ENCODE data around the gene MELK. TPM values are rescaled to one million over a fixed set of nuclear protein-coding genes. Genes with fewer than 3 reads are reported as not detected.
A peak's percentile ranks its signal among the peaks of the same experiment; 100 is the strongest.

MELK gene
- total and polyA plus RNA-seq, 2 of the 4 experiments (the other 2 are of a cell fraction), result 20.8 to 27.4 TPM

DNA sequence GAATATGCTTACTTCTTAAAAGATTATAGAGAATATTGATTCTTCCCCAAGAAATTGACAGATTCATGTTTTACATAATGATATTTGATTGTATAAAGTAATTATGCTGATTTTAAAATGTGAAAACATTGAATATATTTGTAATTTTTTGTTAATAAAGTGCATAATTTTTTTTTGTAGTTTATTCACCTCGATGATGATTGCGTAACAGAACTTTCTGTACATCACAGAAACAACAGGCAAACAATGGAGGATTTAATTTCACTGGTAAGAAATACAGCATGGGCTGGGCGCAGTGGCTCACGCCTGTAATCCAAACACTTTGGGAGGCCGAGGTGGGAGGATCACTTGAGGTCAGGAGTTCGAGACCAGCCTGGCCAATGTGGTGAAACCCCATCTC is 70.1 kb downstream of the MELK start:
- Histone ChIP-seq H3K14ac (replicated peaks; ENCODE audit: low read depth, low read length) (no peak overlapping the region), H2BK15ac (ENCODE audit: low read depth, low read length) (no peak overlapping the region), H3K27ac (ENCODE audit: insufficient read depth, low read length) (no peak overlapping the region), H3K9ac (ENCODE audit: low read depth, low read length) (no peak overlapping the region), H3K18ac (ENCODE audit: low read depth, low read length) (no peak overlapping the region), H3K79me1 (ENCODE audit: low read depth in 1 of 2, low read length in 2 of 2) (peaks cover 8 to 16% of the 10 kb centered on the region in 2 experiments), H4K5ac (ENCODE audit: low read depth, low read length) (no peak overlapping the region), H2BK20ac (ENCODE audit: low read depth, low read length) (no peak overlapping the region), H2AK9ac (replicated peaks; ENCODE audit: low read depth, low read length, poor library complexity) (no peak overlapping the region), H2BK5ac (ENCODE audit: low read depth, low read length, poor library complexity, severe bottlenecking) (no peak overlapping the region), H3K4me3 (ENCODE audit: insufficient read depth, low read depth, low read length) (no peak overlapping the region), H2BK120ac (ENCODE audit: low read depth, low read length) (no peak overlapping the region), H4K8ac (ENCODE audit: low read depth in 2 of 2, low read length in 2 of 2) (no peak overlapping the region), H3K4me1 (ENCODE audit: control insufficient read depth, insufficient read depth, low read length) (no peaks in the 10 kb centered on the region), H3K9me1 (ENCODE audit: insufficient read depth, low read length) (peaks cover 2% of the 10 kb centered on the region; the same call in 1 of the 2 replicates), H3K23ac (ENCODE audit: low read depth, low read length) (no peak overlapping the region), H3K4ac (ENCODE audit: low read depth, low read length) (no peak overlapping the region), H3K36me3 (ENCODE audit: control insufficient read depth, insufficient read depth, low read length) (peaks cover 2% of the 10 kb centered on the region), H4K91ac (ENCODE audit: insufficient read depth, low read depth, low read length) (no peak overlapping the region), H2AK5ac (ENCODE audit: low read depth, low read length) (no peak overlapping the region), H4K20me1 (ENCODE audit: insufficient read depth, low read length) (no peaks in the 10 kb centered on the region), H3K56ac (ENCODE audit: extremely low read depth, insufficient read depth, low read length) (no peak overlapping the region), H2AFZ (replicated peaks; ENCODE audit: low read length, poor library complexity) (no peak overlapping the region), H3K27me3 (ENCODE audit: control insufficient read depth, insufficient read depth, low read length) (no peaks in the 10 kb centered on the region), H3K4me2 (ENCODE audit: low read depth, low read length) (no peak overlapping the region), H3K9me3 (ENCODE audit: control insufficient read depth, insufficient read depth, low read length) (no peaks in the 10 kb centered on the region)
- ChIA-PET POLR2A (ENCODE audit: unreplicated experiment) (no interaction called here), CTCF (no interaction called here)
- TF ChIP-seq MAZ (IDR thresholded peaks at IDR 0.05; ENCODE audit: borderline replicate concordance, low read depth, low read length) (no peak), SMC3 (IDR thresholded peaks at IDR 0.05; ENCODE audit: low read depth, low read length) (no peak), RCOR1 (IDR thresholded peaks at IDR 0.05; ENCODE audit: insufficient replicate concordance, low read length) (no peak), BHLHE40 (IDR thresholded peaks at IDR 0.05; ENCODE audit: low read depth, low read length) (no peak), NFE2L2 (IDR thresholded peaks at IDR 0.05; ENCODE audit: low read depth, low read length) (no peak), CEBPB (IDR thresholded peaks at IDR 0.05; ENCODE audit: low read depth, low read length) (peak; percentile 90), POLR2A (IDR thresholded peaks at IDR 0.05; ENCODE audit: low read depth, low read length) (no peak), FOS (IDR thresholded peaks at IDR 0.05; ENCODE audit: low read depth, low read length) (no peak)
- TF ChIP-seq, protein P1, sequence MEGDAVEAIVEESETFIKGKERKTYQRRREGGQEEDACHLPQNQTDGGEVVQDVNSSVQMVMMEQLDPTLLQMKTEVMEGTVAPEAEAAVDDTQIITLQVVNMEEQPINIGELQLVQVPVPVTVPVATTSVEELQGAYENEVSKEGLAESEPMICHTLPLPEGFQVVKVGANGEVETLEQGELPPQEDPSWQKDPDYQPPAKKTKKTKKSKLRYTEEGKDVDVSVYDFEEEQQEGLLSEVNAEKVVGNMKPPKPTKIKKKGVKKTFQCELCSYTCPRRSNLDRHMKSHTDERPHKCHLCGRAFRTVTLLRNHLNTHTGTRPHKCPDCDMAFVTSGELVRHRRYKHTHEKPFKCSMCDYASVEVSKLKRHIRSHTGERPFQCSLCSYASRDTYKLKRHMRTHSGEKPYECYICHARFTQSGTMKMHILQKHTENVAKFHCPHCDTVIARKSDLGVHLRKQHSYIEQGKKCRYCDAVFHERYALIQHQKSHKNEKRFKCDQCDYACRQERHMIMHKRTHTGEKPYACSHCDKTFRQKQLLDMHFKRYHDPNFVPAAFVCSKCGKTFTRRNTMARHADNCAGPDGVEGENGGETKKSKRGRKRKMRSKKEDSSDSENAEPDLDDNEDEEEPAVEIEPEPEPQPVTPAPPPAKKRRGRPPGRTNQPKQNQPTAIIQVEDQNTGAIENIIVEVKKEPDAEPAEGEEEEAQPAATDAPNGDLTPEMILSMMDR (conservative IDR thresholded peaks at IDR 0.05; ENCODE audit: low read depth, low read length), result no peak
- in situ Hi-C loops (cut with MboI; ENCODE audit: low sequenced_read_pairs) (no loop called here), intact Hi-C loops (cut with micrococcal nuclease) (no loop called here), dilution Hi-C loops (cut with HindIII; ENCODE audit: low sequenced_read_pairs, unreplicated experiment) (no loop called here)
- BruUV-seq (replicated peaks), result no TSS peak
- WGBS, 2 experiments (ENCODE audit: extremely low coverage in 2 of 2, insufficient read length in 1 of 2), result no CpG with 5 or more reads among the region's 6 CpGs
- ATAC-seq (ENCODE audit: low read depth) (no peak), DNase-seq (no peak)
